ENCODE results near the gene EDAR. TPM values are rescaled to one million over a fixed set of nuclear protein-coding genes. Genes with fewer than 3 reads are reported as not detected.

The EDAR gene
- total and polyA plus RNA-seq, 7 donors, result under 0.01 to 0.87 TPM; not detected in 5

GRCh38 chr2:108905906-108906305, 83.1 kb downstream of the EDAR start:
- WGBS, 2 donors, result 90 to 93% methylated on average over 13 of the region's 13 CpGs
- Histone ChIP-seq H3K36me3 (no peaks in the 10 kb centered on the region), H3K4me3 (no peak overlapping the region), H3K27ac (no peak overlapping the region), H3K27me3 (no peaks in the 10 kb centered on the region), H3K9me3 (no peaks in the 10 kb centered on the region), H3K4me1 (peaks cover 0 to 7% (median 0%) of the 10 kb centered on the region in 4 donors)
- no peak for DNase-seq
- intact Hi-C loops (cut with DNase I), result no loop called here
- TF ChIP-seq POLR2A (IDR thresholded peaks at IDR 0.05) (no peak), POLR2AphosphoS5 (IDR thresholded peaks at IDR 0.05) (no peak), EP300 (IDR thresholded peaks at IDR 0.05) (no peak), CTCF (IDR thresholded peaks at IDR 0.05) (no peak)

- Histone ChIP-seq H3K27ac (no peak overlapping the region), H3K36me3 (no peaks in the 10 kb centered on the region), H3K27me3 (no peaks in the 10 kb centered on the region), H3K4me3 (no peak overlapping the region), H3K4me1 (peaks cover 0 to 7% (median 0%) of the 10 kb centered on the region in 4 donors), H3K9me3 (no peaks in the 10 kb centered on the region)
- whole genome bisulfite sequencing, 2 donors, result 17 to 74% methylated on average over 3 of the region's 3 CpGs
- intact Hi-C loops (cut with DNase I), result no loop called here
- TF ChIP-seq POLR2AphosphoS5 (IDR thresholded peaks at IDR 0.05) (no peak), CTCF (IDR thresholded peaks at IDR 0.05) (no peak), EP300 (IDR thresholded peaks at IDR 0.05) (no peak), POLR2A (IDR thresholded peaks at IDR 0.05) (no peak)
- no peak for DNase-seq
These were observed 83.8 kb downstream of the EDAR start for GRCh38 chr2:108905176-108905575.

- Histone ChIP-seq H3K4me1 (peaks cover 0 to 7% (median 0%) of the 10 kb centered on the region in 4 donors), H3K4me3 (no peak overlapping the region), H3K36me3 (no peaks in the 10 kb centered on the region), H3K27me3 (no peaks in the 10 kb centered on the region), H3K27ac (no peak overlapping the region), H3K9me3 (no peaks in the 10 kb centered on the region)
- intact Hi-C loops (cut with DNase I), result no loop called here
- no peak for DNase-seq
- 15 to 65% methylated on average over 3 of the region's 3 CpGs for WGBS, 2 donors
- TF ChIP-seq CTCF (IDR thresholded peaks at IDR 0.05) (no peak), POLR2A (IDR thresholded peaks at IDR 0.05) (no peak), POLR2AphosphoS5 (IDR thresholded peaks at IDR 0.05) (no peak), EP300 (IDR thresholded peaks at IDR 0.05) (no peak)
These were observed 84.3 kb downstream of the EDAR start for GRCh38 chr2:108904680-108905079.

- Histone ChIP-seq H3K4me3 (no peak overlapping the region), H3K27ac (no peak overlapping the region), H3K9me3 (no peaks in the 10 kb centered on the region), H3K4me1 (no peaks in the 10 kb centered on the region), H3K36me3 (no peaks in the 10 kb centered on the region), H3K27me3 (no peaks in the 10 kb centered on the region)
- no peak for DNase-seq
- intact Hi-C loops (cut with DNase I), result no loop called here
- 90 to 91% methylated on average over 1 of the region's 1 CpG for WGBS, 2 donors
- TF ChIP-seq POLR2AphosphoS5 (IDR thresholded peaks at IDR 0.05) (no peak), POLR2A (IDR thresholded peaks at IDR 0.05) (no peak), CTCF (IDR thresholded peaks at IDR 0.05) (no peak), EP300 (IDR thresholded peaks at IDR 0.05) (no peak)
These were observed 90.5 kb downstream of the EDAR start for GRCh38 chr2:108898315-108899082.

Measured in sigmoid colon (tissue), 7 donors.